ENCODE measurements around the gene GRM3. TPM values are rescaled to one million over a fixed set of nuclear protein-coding genes. Genes with fewer than 3 reads are reported as not detected.

GRM3 gene
- total RNA-seq (2022; extraction: Qiagen RNA extraction): not detected in 5 replicates

DNA sequence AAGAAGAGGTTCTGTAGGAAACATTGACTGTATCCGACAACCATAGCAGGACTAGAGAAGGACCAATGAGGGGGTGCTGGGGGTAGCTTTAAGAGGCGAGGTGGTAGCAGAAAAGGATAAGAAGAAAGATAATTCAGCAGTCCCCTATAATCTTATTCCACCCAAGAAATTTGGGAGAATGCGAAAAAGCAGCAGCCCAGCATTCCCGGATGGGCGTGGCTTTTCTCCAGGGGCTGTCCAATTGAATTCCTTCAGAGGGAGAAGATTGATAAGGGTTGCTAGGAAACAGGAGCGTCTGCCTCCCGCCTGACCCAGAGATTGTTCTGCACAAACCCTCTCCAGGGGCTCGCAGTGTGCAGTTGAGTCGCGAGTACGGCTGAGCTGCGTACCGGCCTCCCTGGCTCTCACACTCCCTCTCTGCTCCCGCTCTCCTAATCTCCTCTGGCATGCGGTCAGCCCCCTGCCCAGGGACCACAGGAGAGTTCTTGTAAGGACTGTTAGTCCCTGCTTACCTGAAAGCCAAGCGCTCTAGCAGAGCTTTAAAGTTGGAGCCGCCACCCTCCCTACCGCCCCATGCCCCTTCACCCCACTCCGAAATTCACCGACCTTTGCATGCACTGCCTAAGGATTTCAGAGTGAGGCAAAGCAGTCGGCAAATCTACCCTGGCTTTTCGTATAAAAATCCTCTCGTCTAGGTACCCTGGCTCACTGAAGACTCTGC, at the start of gene GRM3:
Gene GRM3, plus strand, starts transcription at position 349 of the 721 bp plus-strand sequence. CDS start 121,237 bp downstream, outside the sequence.

Data from A549 treated with dexamethasone at 1 μM for 4 hours (cell line).